Activated CD8-positive, alpha-beta memory T cell treated with anti-CD3 and anti-CD28 coated beads, Interleukin-2, amount 50 U/mL, for 1 hour (primary cell): ENCODE results near the gene TMEM259.
A peak's percentile ranks its signal among the peaks of the same experiment; 100 is the strongest.

ENCODE experiments used
- DNase-seq: peaks from one replicate; pipeline ENCODE4 v3.0.0-alpha.2; 2020; ENCODE audit errors: extremely low read depth

TMEM259 gene

GRCh38 chr19:988510-988909 lies 32.4 kb downstream of the TMEM259 start:
- no peak for DNase-seq

DNA sequence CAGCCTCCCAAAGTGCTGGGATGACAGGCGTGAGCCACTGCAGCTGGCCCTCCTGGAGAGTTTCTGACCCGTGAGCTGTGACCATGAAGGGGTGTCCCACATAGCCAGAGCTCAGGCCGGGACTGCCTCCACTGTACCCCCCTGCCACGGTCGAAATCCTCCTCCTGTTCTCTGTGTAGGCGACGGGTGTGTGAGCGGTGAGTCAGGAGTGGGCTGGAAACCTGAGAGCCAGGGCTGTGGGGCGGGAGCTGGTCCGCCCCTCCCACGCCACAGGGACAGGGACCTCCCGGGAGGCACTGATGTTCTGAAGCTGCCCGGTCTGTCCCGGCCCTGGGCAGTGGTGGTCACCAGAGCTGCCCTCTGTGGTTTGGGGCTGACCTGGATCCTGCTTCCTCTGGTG lies 32.8 kb downstream of the TMEM259 start:
- DNase-seq, result no peak

DNA sequence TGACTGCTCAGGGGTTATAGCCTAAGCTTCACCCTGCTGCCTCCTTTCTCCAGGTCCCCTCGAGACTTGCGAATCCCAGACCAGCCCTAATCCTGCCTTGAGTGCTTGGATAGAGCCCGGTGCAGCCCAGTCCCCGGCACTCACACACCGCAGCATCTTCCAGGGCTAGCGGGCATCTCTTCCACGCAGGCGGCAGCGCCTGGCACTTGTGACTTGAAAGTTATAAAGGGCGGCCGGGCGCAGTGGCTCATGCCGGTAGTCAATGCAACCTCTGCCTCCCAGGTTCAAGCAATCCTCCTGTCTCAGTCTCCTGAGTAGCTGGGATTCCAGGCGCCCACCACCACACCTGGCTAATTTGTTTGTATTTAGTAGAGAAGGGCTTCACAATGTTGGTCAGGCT lies 34.8 kb downstream of the TMEM259 start:
- DNase-seq, result no peak

GRCh38 chr19:984165-984967 lies 36.6 kb downstream of the TMEM259 start, which contains the start of gene WDR18:
Gene WDR18 (plus strand): TSS chr19:984345. CDS start chr19:984354, 9 bp downstream.
- DNase-seq, result peak; percentile 73

DNA sequence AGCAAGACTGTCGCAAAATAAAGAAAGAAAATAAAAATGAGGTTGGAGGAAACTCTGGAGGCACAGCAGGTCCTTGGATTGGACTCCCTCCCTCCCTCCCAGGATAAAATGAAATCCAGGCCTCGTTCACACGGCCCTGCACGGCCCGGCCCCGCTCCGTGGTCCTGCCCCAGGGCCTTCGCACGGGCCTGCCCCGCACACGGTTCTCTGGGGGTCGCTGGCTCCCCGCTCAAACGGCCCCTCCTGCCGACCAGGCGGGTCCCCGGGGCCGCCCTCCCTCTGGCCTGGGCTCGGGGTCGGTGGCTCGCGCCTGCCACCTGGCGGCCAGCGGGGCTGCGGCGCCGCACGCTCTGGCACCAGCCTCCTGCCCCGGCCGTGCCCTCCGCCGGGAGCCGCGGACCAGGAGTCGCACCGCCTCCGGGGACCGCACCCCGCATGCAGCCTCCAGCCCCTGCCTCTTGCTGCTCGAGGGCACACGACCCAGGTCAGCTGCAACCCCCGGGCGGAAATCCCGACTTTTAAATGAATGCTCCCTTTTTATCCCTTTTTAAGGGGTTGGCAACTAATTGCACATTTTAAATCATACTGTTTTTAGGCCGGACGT lies 38.3 kb downstream of the TMEM259 start:
- no peak for DNase-seq

GRCh38 chr19:980133-980998 lies 40.6 kb downstream of the TMEM259 start:
- no peak for DNase-seq

- DNase-seq, result no peak
These were observed 41.6 kb downstream of the TMEM259 start for GRCh38 chr19:979318-979741.

- DNase-seq, result no peak
These were observed 43.9 kb downstream of the TMEM259 start for GRCh38 chr19:977058-977464.

GRCh38 chr19:976476-976875 lies 44.4 kb downstream of the TMEM259 start:
- no peak for DNase-seq

GRCh38 chr19:974564-975257 lies 46.2 kb downstream of the TMEM259 start:
- no peak for DNase-seq

DNA sequence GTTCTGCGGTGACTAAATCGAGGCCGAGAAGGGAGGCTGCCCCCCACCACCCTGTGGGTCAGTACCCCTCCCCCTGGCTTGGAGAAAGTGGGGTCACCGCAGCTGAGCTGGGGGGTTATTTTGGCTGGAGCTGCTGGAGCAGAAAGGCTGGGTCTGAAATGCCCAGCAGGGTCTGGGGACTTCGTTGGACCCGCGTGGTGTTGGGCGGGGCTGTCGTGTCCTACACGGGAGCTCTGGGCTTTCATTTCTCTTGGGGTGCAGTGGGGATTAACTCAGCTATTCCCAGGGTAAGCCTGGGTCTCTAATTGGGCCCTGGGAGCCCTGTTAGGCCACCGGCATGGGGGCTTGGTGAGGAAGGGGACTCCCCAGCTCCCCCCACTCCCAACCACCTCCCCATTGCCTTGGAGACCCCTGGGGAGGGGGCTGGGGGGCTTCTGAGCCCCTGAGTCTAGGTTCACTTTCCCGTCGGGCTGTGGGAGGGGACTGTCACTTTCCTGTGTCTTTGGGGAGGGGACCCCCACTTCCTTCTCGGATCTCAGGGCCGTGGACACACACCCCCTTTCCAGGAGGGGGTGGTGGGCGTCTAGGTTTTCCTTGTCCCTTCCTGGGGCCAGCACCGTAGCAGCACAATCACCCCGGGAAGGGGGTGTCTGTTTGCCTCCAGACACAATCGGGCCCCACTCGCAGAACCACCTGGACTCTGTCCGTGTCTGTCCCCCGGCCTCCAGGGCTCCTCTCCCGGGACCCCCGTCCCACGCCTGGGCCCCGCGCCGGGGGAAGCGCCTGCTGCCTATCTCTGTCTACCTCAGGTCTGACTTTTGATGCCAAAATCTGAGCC lies 47.0 kb downstream of the TMEM259 start:
- no peak for DNase-seq

GRCh38 chr19:972281-972680 lies 48.6 kb downstream of the TMEM259 start:
- no peak for DNase-seq

DNA sequence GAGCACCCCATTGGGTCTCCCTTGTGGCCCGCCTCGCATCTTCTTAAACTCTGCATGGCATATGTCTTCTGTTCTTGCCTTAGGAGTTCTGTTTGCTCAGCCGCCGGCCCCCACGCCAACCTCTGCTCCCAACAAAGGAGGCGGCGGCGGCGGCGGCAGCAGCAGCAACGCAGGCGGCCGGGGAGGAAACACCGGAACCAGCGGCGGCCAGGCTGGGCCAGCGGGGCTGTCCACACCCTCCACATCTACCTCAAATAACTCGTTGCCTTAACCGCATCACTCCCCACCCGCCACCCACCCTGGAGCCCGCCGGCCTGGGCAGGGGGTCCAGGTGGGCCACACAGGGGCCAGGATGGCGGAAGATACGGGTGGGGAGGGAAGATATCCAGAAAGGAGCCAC lies 49.1 kb downstream of the TMEM259 start:
- DNase-seq, result no peak

DNA sequence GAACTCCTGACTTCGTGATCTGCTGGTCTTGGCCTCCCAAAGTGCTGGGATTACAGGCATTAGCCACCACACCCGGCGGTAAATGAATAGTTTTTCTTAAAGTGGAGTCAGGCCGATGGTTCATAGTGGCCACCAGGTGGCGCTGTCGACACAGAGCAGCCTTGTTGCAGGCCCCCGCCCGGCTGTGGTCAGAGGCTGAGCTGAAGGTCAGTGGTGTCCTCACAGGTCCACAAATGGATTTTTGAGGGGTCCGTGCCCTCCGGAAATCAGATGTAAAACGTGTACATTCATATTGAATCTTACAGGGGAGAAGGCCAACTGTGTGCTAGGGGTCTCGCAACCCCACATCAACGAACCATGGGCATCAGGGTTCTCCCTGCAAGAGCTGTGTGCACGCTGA lies 50.2 kb downstream of the TMEM259 start:
- DNase-seq, result no peak

- DNase-seq, result no peak
These were observed 54.3 kb downstream of the TMEM259 start for GRCh38 chr19:966485-967088.

GRCh38 chr19:964761-965694 lies 55.9 kb downstream of the TMEM259 start:
- DNase-seq, result no peak

GRCh38 chr19:964116-964520 lies 56.8 kb downstream of the TMEM259 start:
- no peak for DNase-seq

DNA sequence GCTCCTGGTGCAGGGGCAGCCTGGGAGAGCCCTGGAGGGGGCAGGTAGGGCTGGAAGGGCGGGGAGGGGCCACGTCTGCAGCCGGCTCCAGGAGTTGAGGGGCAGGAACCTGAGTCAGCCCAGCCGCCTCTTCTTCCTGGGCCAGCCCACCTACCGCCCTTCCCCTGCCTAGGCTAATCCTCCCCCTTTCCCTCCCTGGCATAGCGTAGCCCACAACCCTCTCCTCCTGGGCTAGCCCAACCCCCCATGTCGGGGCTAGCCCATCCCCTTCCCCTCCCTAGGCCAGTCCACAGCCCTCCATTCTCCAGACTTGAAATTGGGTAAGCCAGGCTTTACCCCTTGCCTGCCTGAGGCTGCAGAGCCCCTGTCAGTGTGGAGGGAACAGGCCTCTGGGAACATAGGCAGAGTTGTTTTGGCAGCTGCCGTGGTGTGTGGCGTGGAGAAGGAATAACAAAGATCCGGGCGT lies 57.4 kb downstream of the TMEM259 start:
- DNase-seq, result no peak
